ENCODE measurements around the gene HOXA4.

Gene HOXA4

GRCh38 chr7:27177795-27178320 lies 47.3 kb upstream of the HOXA4 start:
- no peak for DNase-seq (ENCODE audit: low read depth in 1 of 2, low spot score in 1 of 2)
- H3K27me3 ChIP-seq (ENCODE audit: insufficient read depth, poor library complexity, severe bottlenecking): peaks cover 43% of the 10 kb centered on the region
- H3K4me3 ChIP-seq (replicated peaks; ENCODE audit: insufficient read depth, low read length): no peak overlapping the region
- TF ChIP-seq CTCF (IDR thresholded peaks at IDR 0.05; ENCODE audit: insufficient read depth, low read length): no peak
- no peak for TF ChIP-seq POLR2AphosphoS5 (IDR thresholded peaks at IDR 0.05; ENCODE audit: low read depth)
- TF ChIP-seq GABPA (IDR thresholded peaks at IDR 0.05; ENCODE audit: low read depth): no peak
- TF ChIP-seq REST (IDR thresholded peaks at IDR 0.05; ENCODE audit: insufficient replicate concordance, low read depth): no peak
- no peak for TF ChIP-seq SPI1 (IDR thresholded peaks at IDR 0.05; ENCODE audit: borderline replicate concordance, low read depth)
- no peak overlapping the region for H3K27ac ChIP-seq (replicated peaks)

GRCh38 chr7:27176962-27177794 lies 46.6 kb upstream of the HOXA4 start:
- no peak for TF ChIP-seq REST (IDR thresholded peaks at IDR 0.05; ENCODE audit: insufficient replicate concordance, low read depth)
- no peak for TF ChIP-seq POLR2AphosphoS5 (IDR thresholded peaks at IDR 0.05; ENCODE audit: low read depth)
- TF ChIP-seq CTCF (IDR thresholded peaks at IDR 0.05; ENCODE audit: insufficient read depth, low read length): no peak
- no peak for TF ChIP-seq SPI1 (IDR thresholded peaks at IDR 0.05; ENCODE audit: borderline replicate concordance, low read depth)
- no peak for TF ChIP-seq GABPA (IDR thresholded peaks at IDR 0.05; ENCODE audit: low read depth)
- Histone ChIP-seq H3K27me3 (ENCODE audit: insufficient read depth, poor library complexity, severe bottlenecking) (peaks cover 45% of the 10 kb centered on the region), H3K27ac (replicated peaks) (no peak overlapping the region), H3K4me3 (replicated peaks; ENCODE audit: insufficient read depth, low read length) (no peak overlapping the region)
- no peak for DNase-seq (ENCODE audit: low read depth in 1 of 2, low spot score in 1 of 2)

GRCh38 chr7:27176524-27176845 lies 45.9 kb upstream of the HOXA4 start:
- Histone ChIP-seq H3K27me3 (ENCODE audit: insufficient read depth, poor library complexity, severe bottlenecking) (peaks cover 50% of the 10 kb centered on the region), H3K27ac (replicated peaks) (no peak overlapping the region), H3K4me3 (replicated peaks; ENCODE audit: insufficient read depth, low read length) (no peak overlapping the region)
- DNase-seq (ENCODE audit: low read depth in 1 of 2, low spot score in 1 of 2): no peak
- TF ChIP-seq SPI1 (IDR thresholded peaks at IDR 0.05; ENCODE audit: borderline replicate concordance, low read depth) (no peak), CTCF (IDR thresholded peaks at IDR 0.05; ENCODE audit: insufficient read depth, low read length) (no peak), GABPA (IDR thresholded peaks at IDR 0.05; ENCODE audit: low read depth) (no peak), REST (IDR thresholded peaks at IDR 0.05; ENCODE audit: insufficient replicate concordance, low read depth) (no peak), POLR2AphosphoS5 (IDR thresholded peaks at IDR 0.05; ENCODE audit: low read depth) (no peak)

All from HL-60 (cell line).